Adrenal gland (tissue), 12 donors: ENCODE data around the gene SNPH. TPM values are rescaled to one million over a fixed set of nuclear protein-coding genes. Genes with fewer than 3 reads are reported as not detected.

Experiments
- DNase-seq, 7 donors: peaks; one replicate each; pipeline ENCODE4 v3.0.0-alpha.2; 2019 to 2020
- H3K27ac ChIP-seq, 5 donors: fragments of 200-600 bp; sonication (generic) in 4 of 5; 1 replicate in 3 of 5; 2 replicates in 2 of 5; pipeline versions ENCODE4 v1.5.1 to v1.8.0; 2016 to 2020; ENCODE audit warnings: mild to moderate bottlenecking in 1 of 5
- H3K27me3 ChIP-seq: fragments of 200-600 bp; 2 replicates; pipeline ENCODE4 v1.8.0; 2021
- H3K36me3 ChIP-seq, 2 donors: fragments of 200-600 bp; replicated peaks in 1 of 2; 1 replicate in 1 of 2; 2 replicates in 1 of 2; pipeline versions ENCODE4 v1.5.1 to v1.8.0; 2018 to 2022
- H3K4me1 ChIP-seq, 2 donors: fragments of 200-600 bp; replicated peaks in 1 of 2; 1 replicate in 1 of 2; 2 replicates in 1 of 2; pipeline versions ENCODE4 v1.5.1 to v1.8.0; 2018 to 2021
- H3K4me3 ChIP-seq, 4 donors: fragments of 200-600 bp; sonication (generic) in 3 of 4; one replicate each; pipeline ENCODE4 v1.5.1; 2016 to 2018
- H3K9me3 ChIP-seq, 3 donors: fragments of 200-600 bp; sonication (generic) in 1 of 3; replicated peaks in 1 of 3; 1 replicate in 2 of 3; 2 replicates in 1 of 3; pipeline versions ENCODE4 v1.5.1 to v1.8.0; 2016 to 2021
- CTCF ChIP-seq, 6 experiments: fragments of 450-650 bp in 4 of 6; fragments of 200-600 bp in 2 of 6; sonication (generic) in 1 of 6; IDR thresholded peaks; 1 replicate in 5 of 6; 2 replicates in 1 of 6; pipeline versions ENCODE4 v1.5.1 to v1.8.0; 2016 to 2021; ENCODE audit warnings: antibody characterized with exemption in 6 of 6, mild to moderate bottlenecking in 2 of 6, moderate library complexity in 1 of 6
- POLR2A ChIP-seq, 2 donors: fragments of 450-650 bp; IDR thresholded peaks; one replicate each; pipeline ENCODE4 v1.6.1; 2017; ENCODE audit warnings: antibody characterized with exemption in 2 of 2, mild to moderate bottlenecking in 2 of 2, moderate library complexity in 1 of 2
- WGBS, 4 donors: extraction: QIAGEN DNeasy Blood & Tissue Kit in 2 of 4; methylation state at CpG; one replicate each; pipeline versions ENCODE4 v1.1.5 to v1.1.7; 2013 to 2017; 5-methylcytosine and 5-hydroxymethylcytosine counted together
- intact Hi-C, 2 donors: fragments of 100-400 bp; cut with DNase I; formaldehyde crosslinking; loops; one replicate each; pipeline versions ENCODE4 v1.14.1 to v1.15.0; 2022 to 2023
- polyA plus RNA-seq, 3 donors: library from polyadenylated mRNA; stranded (reverse); fragments of 200-250 nt in 2 of 3; fragments of 350-450 nt in 1 of 3; fragmentation: Illumina TruSeq in 1 of 3; extraction: RNeasy Lipid Tissue Mini Kit (QIAGEN cat#74804) in 1 of 3; gene quantifications; one replicate each; pipeline ENCODE4 v1.2.3, GENCODE V29; 2013 to 2014
- total RNA-seq, 9 donors: library from RNA; depleted of rRNA in 4 of 9; stranded (reverse); fragments of >200 nt in 4 of 9; fragments of 120-200 nt in 1 of 9; fragmentation: NEBNext Ultra II Directional in 1 of 9; extraction: Animal tissue kit (Norgen Biotek cat#: 25700) in 1 of 9; gene quantifications; one replicate each; pipeline versions ENCODE4 v1.1.0 to v1.2.4, GENCODE V29; 2013 to 2023
- donor health status: healthy with polysubstance abuse.
- donor health status: Bipolar disorder and iron deficiency.
- donor health status: DM: yes; HTN: yes; CAD: no.
- donor health status: DM: no; HTN: no; CAD: no.
- donor health status: DM: no; HTN: no; CAD: no.
- donor health status: DM: yes; HTN: yes; CAD: no.

Gene SNPH
- total and polyA plus RNA-seq, 12 donors: 2.1 to 18.9 (median 5.8) TPM

GRCh38 chr20:1232286-1233111, 33.6 kb upstream of the SNPH start:
- H3K27me3 ChIP-seq: peaks cover 39% of the 10 kb centered on the region
- TF ChIP-seq POLR2A (IDR thresholded peaks at IDR 0.05): no peak
- intact Hi-C loops: no loop called here
- no peak overlapping the region for H3K27ac ChIP-seq
- 85 to 92% (median 89%) methylated on average over 3 of the region's 3 CpGs for WGBS, 4 donors
- H3K4me1 ChIP-seq: no peaks in the 10 kb centered on the region
- DNase-seq: no peak
- no peaks in the 10 kb centered on the region for H3K36me3 ChIP-seq
- H3K9me3 ChIP-seq: no peaks in the 10 kb centered on the region
- H3K4me3 ChIP-seq: no peak overlapping the region

- DNase-seq: no peak
- no peak overlapping the region for H3K27ac ChIP-seq
- no peaks in the 10 kb centered on the region for H3K4me1 ChIP-seq
- no peak overlapping the region for H3K4me3 ChIP-seq
- WGBS, 4 donors: 82 to 86% (median 84%) methylated on average over 5 of the region's 5 CpGs
- H3K36me3 ChIP-seq: no peaks in the 10 kb centered on the region
- TF ChIP-seq CTCF (IDR thresholded peaks at IDR 0.05) (no peak), POLR2A (IDR thresholded peaks at IDR 0.05) (no peak)
- no peaks in the 10 kb centered on the region for H3K27me3 ChIP-seq
- intact Hi-C loops: no loop called here
- no peaks in the 10 kb centered on the region for H3K9me3 ChIP-seq
These were observed 25.5 kb upstream of the SNPH start for GRCh38 chr20:1240549-1240948.

- no peaks in the 10 kb centered on the region for H3K27me3 ChIP-seq
- DNase-seq: no peak
- no peak overlapping the region for H3K27ac ChIP-seq
- no peaks in the 10 kb centered on the region for H3K36me3 ChIP-seq
- TF ChIP-seq CTCF (IDR thresholded peaks at IDR 0.05): no peak
- no peak for TF ChIP-seq POLR2A (IDR thresholded peaks at IDR 0.05)
- H3K4me1 ChIP-seq: no peaks in the 10 kb centered on the region
- H3K4me3 ChIP-seq: no peak overlapping the region
- no peaks in the 10 kb centered on the region for H3K9me3 ChIP-seq
- intact Hi-C loops: no loop called here
These were observed 24.6 kb upstream of the SNPH start for GRCh38 chr20:1241456-1241855.

- DNase-seq: no peak
- Histone ChIP-seq H3K9me3 (no peaks in the 10 kb centered on the region), H3K36me3 (no peaks in the 10 kb centered on the region), H3K4me3 (no peak overlapping the region), H3K27me3 (no peaks in the 10 kb centered on the region), H3K27ac (no peak overlapping the region), H3K4me1 (no peaks in the 10 kb centered on the region)
- WGBS, 4 donors: 71 to 79% (median 74%) methylated on average over 3 of the region's 3 CpGs
- intact Hi-C loops: no loop called here
- no peak for TF ChIP-seq POLR2A (IDR thresholded peaks at IDR 0.05)
These were observed 24.0 kb upstream of the SNPH start for GRCh38 chr20:1242099-1242498.

- H3K9me3 ChIP-seq: no peaks in the 10 kb centered on the region
- no peak overlapping the region for H3K27ac ChIP-seq
- H3K36me3 ChIP-seq: no peaks in the 10 kb centered on the region
- TF ChIP-seq CTCF (IDR thresholded peaks at IDR 0.05) (no peak), POLR2A (IDR thresholded peaks at IDR 0.05) (no peak)
- no peak for DNase-seq
- intact Hi-C loops: no loop called here
- 49 to 61% (median 54%) methylated on average over 2 of the region's 2 CpGs for WGBS, 4 donors
- H3K4me1 ChIP-seq: no peaks in the 10 kb centered on the region
- H3K4me3 ChIP-seq: no peak overlapping the region
- H3K27me3 ChIP-seq: no peaks in the 10 kb centered on the region
These were observed 23.6 kb upstream of the SNPH start for GRCh38 chr20:1242530-1242929.
